Testis (tissue), 3 donors: ENCODE results near the gene GATAD1. TPM values are rescaled to one million over a fixed set of nuclear protein-coding genes. Genes with fewer than 3 reads are reported as not detected.
"Not testable (repeated sequence)": the region's sequence is repeated elsewhere in the genome, so short reads cannot be mapped to it uniquely, and the experiment has no call there.

Experiments
- DNase-seq: peaks from one replicate; pipeline ENCODE4 v3.0.0-alpha.2; 2019
- H3K27ac ChIP-seq, 2 donors: fragments of 200-600 bp; sonication (generic); one replicate each; pipeline ENCODE4 v1.5.1; 2019
- H3K27me3 ChIP-seq: fragments of 200-600 bp; sonication (generic); one replicate; pipeline ENCODE4 v1.5.1; 2019
- H3K36me3 ChIP-seq: fragments of 200-600 bp; sonication (generic); one replicate; pipeline ENCODE4 v1.5.1; 2017; ENCODE audit warnings: low read depth; ENCODE audit errors: missing control alignments
- H3K4me1 ChIP-seq: fragments of 200-600 bp; sonication (generic); one replicate; pipeline ENCODE4 v1.5.1; 2019
- H3K4me3 ChIP-seq, 2 donors: fragments of 200-600 bp; sonication (generic); one replicate each; pipeline ENCODE4 v1.5.1; 2017 to 2019
- H3K9me3 ChIP-seq: fragments of 200-600 bp; sonication (generic); one replicate; pipeline ENCODE4 v1.5.1; 2017
- POLR2A ChIP-seq: fragments of 450-650 bp; IDR thresholded peaks from one replicate; pipeline ENCODE4 v1.6.1; 2017; ENCODE audit warnings: antibody characterized with exemption, mild to moderate bottlenecking, moderate library complexity
- WGBS, 2 donors: methylation state at CpG; one replicate each; pipeline ENCODE4 v1.1.5; 2018; 5-methylcytosine and 5-hydroxymethylcytosine counted together
- intact Hi-C: fragments of 100-400 bp; cut with DNase I; formaldehyde crosslinking; loops from one replicate; pipeline ENCODE4 v1.15.1; 2023; ENCODE audit warnings: low total_unique reads
- polyA plus RNA-seq: library from polyadenylated mRNA; stranded (reverse); fragments of 350-450 nt; fragmentation: Illumina TruSeq; extraction: RNeasy Lipid Tissue Mini Kit (QIAGEN cat#74804); gene quantifications from one replicate; pipeline ENCODE4 v1.2.3, GENCODE V29; 2014; ENCODE audit warnings: low read depth, low replicate concordance; ENCODE audit not compliant: insufficient read depth
- total RNA-seq, 2 donors: library from RNA; depleted of rRNA; stranded (reverse); fragments of >200 nt; gene quantifications; one replicate each; pipeline ENCODE4 v1.2.3, GENCODE V29; 2016
- TF ChIP-seq, protein P1 (sequence below), 3 experiments: fragments of 450-650 bp in 2 of 3; fragments of 200-600 bp in 1 of 3; sonication (generic) in 1 of 3; IDR thresholded peaks; one replicate each; pipeline ENCODE4 v1.5.1; 2016 to 2019; ENCODE audit warnings: antibody characterized with exemption in 3 of 3, mild to moderate bottlenecking in 2 of 3, moderate library complexity in 1 of 3

GATAD1 gene
- total and polyA plus RNA-seq, 3 donors from 2014 or later = 22.7 to 71.7 (median 65.5) TPM

GRCh38 chr7:92466682-92467081, 19.4 kb downstream of the GATAD1 start:
- WGBS, 2 donors = 68 to 71% methylated on average over 2 of the region's 2 CpGs
- Histone ChIP-seq H3K27ac (no peak overlapping the region), H3K4me1 (no peaks in the 10 kb centered on the region), H3K27me3 (no peaks in the 10 kb centered on the region), H3K36me3 (no peaks in the 10 kb centered on the region), H3K4me3 (no peak overlapping the region), H3K9me3 (no peaks in the 10 kb centered on the region)
- TF ChIP-seq POLR2A = no peak
- TF ChIP-seq, protein P1, sequence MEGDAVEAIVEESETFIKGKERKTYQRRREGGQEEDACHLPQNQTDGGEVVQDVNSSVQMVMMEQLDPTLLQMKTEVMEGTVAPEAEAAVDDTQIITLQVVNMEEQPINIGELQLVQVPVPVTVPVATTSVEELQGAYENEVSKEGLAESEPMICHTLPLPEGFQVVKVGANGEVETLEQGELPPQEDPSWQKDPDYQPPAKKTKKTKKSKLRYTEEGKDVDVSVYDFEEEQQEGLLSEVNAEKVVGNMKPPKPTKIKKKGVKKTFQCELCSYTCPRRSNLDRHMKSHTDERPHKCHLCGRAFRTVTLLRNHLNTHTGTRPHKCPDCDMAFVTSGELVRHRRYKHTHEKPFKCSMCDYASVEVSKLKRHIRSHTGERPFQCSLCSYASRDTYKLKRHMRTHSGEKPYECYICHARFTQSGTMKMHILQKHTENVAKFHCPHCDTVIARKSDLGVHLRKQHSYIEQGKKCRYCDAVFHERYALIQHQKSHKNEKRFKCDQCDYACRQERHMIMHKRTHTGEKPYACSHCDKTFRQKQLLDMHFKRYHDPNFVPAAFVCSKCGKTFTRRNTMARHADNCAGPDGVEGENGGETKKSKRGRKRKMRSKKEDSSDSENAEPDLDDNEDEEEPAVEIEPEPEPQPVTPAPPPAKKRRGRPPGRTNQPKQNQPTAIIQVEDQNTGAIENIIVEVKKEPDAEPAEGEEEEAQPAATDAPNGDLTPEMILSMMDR (IDR thresholded peaks at IDR 0.05) = no peak
- no peak for DNase-seq
- intact Hi-C loops = no loop called here

- H3K27ac ChIP-seq, DNase-seq, intact Hi-C loops, H3K27me3 ChIP-seq, H3K36me3 ChIP-seq, H3K4me1 ChIP-seq, H3K9me3 ChIP-seq, H3K4me3 ChIP-seq: not testable (repeated sequence)
- WGBS, 2 donors = 90 to 94% methylated on average over 8 to 9 of the region's 9 CpGs
Measured at GRCh38 chr7:92468589-92468988, 21.3 kb downstream of the GATAD1 start.

GRCh38 chr7:92473989-92474388, 26.7 kb downstream of the GATAD1 start:
- WGBS, 2 donors = 82 to 83% methylated on average over 10 of the region's 10 CpGs
- H3K4me3 ChIP-seq, H3K36me3 ChIP-seq, H3K4me1 ChIP-seq, H3K27me3 ChIP-seq, DNase-seq, H3K27ac ChIP-seq, intact Hi-C loops, H3K9me3 ChIP-seq: not testable (repeated sequence)

DNA sequence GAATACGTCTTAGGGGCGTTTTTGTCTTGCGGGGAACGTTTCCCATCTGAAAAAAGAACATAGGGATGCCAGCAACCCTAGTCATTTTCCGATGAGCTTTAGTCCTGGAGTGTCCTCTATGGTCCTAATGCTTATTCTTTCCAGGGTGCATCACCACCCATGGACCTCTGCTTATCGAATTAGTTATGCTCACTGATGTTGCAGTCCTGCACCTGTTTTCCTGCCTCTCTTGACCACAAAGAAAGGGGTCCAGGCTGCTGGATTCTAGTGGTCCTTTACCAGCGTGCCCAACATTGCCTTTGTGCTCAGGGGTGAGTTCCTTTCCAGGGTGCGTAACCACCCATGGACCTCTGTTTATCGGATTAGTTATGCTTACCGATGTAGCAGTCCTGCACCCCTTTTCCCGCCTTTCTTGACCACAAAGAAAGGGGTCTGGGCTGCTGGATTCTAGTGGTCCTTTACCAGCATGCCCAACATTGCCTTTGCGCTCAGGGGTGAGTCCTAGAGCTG, 28.0 kb downstream of the GATAD1 start:
- H3K36me3 ChIP-seq, H3K27ac ChIP-seq, DNase-seq, H3K27me3 ChIP-seq, intact Hi-C loops, H3K9me3 ChIP-seq, H3K4me1 ChIP-seq, H3K4me3 ChIP-seq: not testable (repeated sequence)
- WGBS, 2 donors = 89 to 91% methylated on average over 12 of the region's 12 CpGs

GRCh38 chr7:92475851-92476590, 28.7 kb downstream of the GATAD1 start:
- DNase-seq, H3K27ac ChIP-seq, H3K9me3 ChIP-seq, H3K27me3 ChIP-seq, H3K4me3 ChIP-seq, H3K36me3 ChIP-seq, H3K4me1 ChIP-seq, intact Hi-C loops: not testable (repeated sequence)
- WGBS, 2 donors = 91 to 93% methylated on average over 11 of the region's 11 CpGs

GRCh38 chr7:92477681-92478080, 30.4 kb downstream of the GATAD1 start, which contains the start of gene ERVW-1:
TSS of gene ERVW-1 (minus strand) at chr7:92477946. CDS start at chr7:92470381, 7,565 bp downstream.
- H3K4me3 ChIP-seq, H3K36me3 ChIP-seq, DNase-seq, H3K27me3 ChIP-seq, H3K9me3 ChIP-seq, intact Hi-C loops, H3K4me1 ChIP-seq, H3K27ac ChIP-seq: not testable (repeated sequence)
- 91 to 98% methylated on average over 10 to 11 of the region's 11 CpGs for WGBS, 2 donors

GRCh38 chr7:92478095-92478494, 30.8 kb downstream of the GATAD1 start:
- no peaks in the 10 kb centered on the region for H3K4me1 ChIP-seq
- H3K27ac ChIP-seq = no peak overlapping the region
- no peak for DNase-seq
- no peaks in the 10 kb centered on the region for H3K27me3 ChIP-seq
- H3K9me3 ChIP-seq = no peaks in the 10 kb centered on the region
- no peak for TF ChIP-seq POLR2A
- TF ChIP-seq, protein P1 (IDR thresholded peaks at IDR 0.05) = no peak
- H3K36me3 ChIP-seq = no peaks in the 10 kb centered on the region
- H3K4me3 ChIP-seq = no peak overlapping the region
- WGBS, 2 donors = 79 to 92% methylated on average over 9 of the region's 9 CpGs
- intact Hi-C loops = no loop called here
